Activated CD4-positive, alpha-beta T cell treated with anti-CD3 and anti-CD28 coated beads for 36 hours (primary cell): ENCODE measurements around the gene AXL. TPM values are rescaled to one million over a fixed set of nuclear protein-coding genes. Genes with fewer than 3 reads are reported as not detected.

Source experiments
- ATAC-seq: fragments of 200-7000 bp; cut with Tn5 transposase; one replicate; pipeline ENCODE4 v1.10.0; 2021; ENCODE audit warnings: mild to moderate bottlenecking, moderate library complexity
- CTCF ChIA-PET: fragments of 350-600 bp; sonication (Branson Sonifier 250); formaldehyde crosslinking; loops from one replicate; lab custom pipeline; 2021; ENCODE audit warnings: antibody characterized with exemption; lab: Charles Lee
- POLR2A ChIA-PET: fragments of 350-600 bp; sonication (Branson Sonifier 250); formaldehyde crosslinking; loops from one replicate; lab custom pipeline; 2021; ENCODE audit warnings: antibody characterized with exemption, inconsistent platforms; lab: Charles Lee
- DNase-seq: peaks from one replicate; pipeline ENCODE4 v3.0.0-alpha.2; 2020
- H3K27ac Mint-ChIP-seq: one replicate; pipeline ENCODE4 v1.8.0; 2021; ENCODE audit warnings: mixed read lengths
- H3K27me3 Mint-ChIP-seq: one replicate; pipeline ENCODE4 v1.8.0; 2021; ENCODE audit warnings: mixed read lengths
- H3K36me3 Mint-ChIP-seq: one replicate; pipeline ENCODE4 v1.8.0; 2021; ENCODE audit warnings: low read depth, mixed read lengths
- H3K4me1 Mint-ChIP-seq: one replicate; pipeline ENCODE4 v1.8.0; 2021; ENCODE audit warnings: mixed read lengths
- H3K4me3 Mint-ChIP-seq: one replicate; pipeline ENCODE4 v1.8.0; 2021; ENCODE audit warnings: mild to moderate bottlenecking, moderate library complexity, mixed read lengths
- H3K9me3 Mint-ChIP-seq: one replicate; pipeline ENCODE4 v1.8.0; 2021; ENCODE audit warnings: low read depth, mixed read lengths
- intact Hi-C, 2 experiments: fragments of 100-400 bp; cut with DNase I in 1 of 2; cut with micrococcal nuclease in 1 of 2; formaldehyde crosslinking; loops; one replicate each; pipeline versions ENCODE4 v1.14.2 to v1.15.1; 2022 to 2024; cut with DNase I, micrococcal nuclease
- total RNA-seq, 2 experiments: library from RNA; stranded (reverse); gene quantifications; one replicate each; pipeline ENCODE4 v1.2.3, GENCODE V29; 2021

The AXL gene
- total RNA-seq, 2 experiments from 2014 or later = 0.28 to 0.50 TPM

DNA sequence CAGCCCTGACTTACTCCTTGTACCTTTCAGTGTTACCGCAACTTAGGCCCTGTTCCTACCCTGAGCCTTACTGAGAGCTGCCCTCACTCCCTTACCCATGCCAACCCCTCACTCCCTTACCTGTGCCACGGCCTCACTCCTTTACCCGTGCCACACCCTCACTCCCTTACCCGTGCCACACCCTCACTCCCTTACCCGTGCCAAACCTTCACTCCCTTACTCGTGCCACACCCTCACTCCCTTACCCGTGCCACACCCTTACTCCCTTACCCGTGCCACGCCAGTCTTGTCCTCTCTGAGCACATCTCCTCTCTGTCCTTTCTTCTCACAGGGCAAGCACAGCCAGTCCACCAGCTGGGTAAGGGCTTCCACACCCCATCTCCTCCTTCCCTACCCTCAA is 20.3 kb downstream of the AXL start:
- CTCF ChIA-PET = interaction anchor here (0.6 kb wide), 1 partner anchor 26 kb away, joined by 3 read pairs; no protein-coding TSS in a partner anchor
- H3K9me3 Mint-ChIP-seq = no peaks in the 10 kb centered on the region
- no peak overlapping the region for H3K4me3 Mint-ChIP-seq
- H3K27me3 Mint-ChIP-seq = no peaks in the 10 kb centered on the region
- no peak for DNase-seq
- POLR2A ChIA-PET = no interaction called here
- H3K27ac Mint-ChIP-seq = no peak overlapping the region
- no peaks in the 10 kb centered on the region for H3K36me3 Mint-ChIP-seq
- intact Hi-C loops = loop anchor here in 1 of 2 experiments (5.0 kb wide), 1 partner anchor 737 kb away; no protein-coding TSS in a partner anchor
- no peak for ATAC-seq
- H3K4me1 Mint-ChIP-seq = no peaks in the 10 kb centered on the region

DNA sequence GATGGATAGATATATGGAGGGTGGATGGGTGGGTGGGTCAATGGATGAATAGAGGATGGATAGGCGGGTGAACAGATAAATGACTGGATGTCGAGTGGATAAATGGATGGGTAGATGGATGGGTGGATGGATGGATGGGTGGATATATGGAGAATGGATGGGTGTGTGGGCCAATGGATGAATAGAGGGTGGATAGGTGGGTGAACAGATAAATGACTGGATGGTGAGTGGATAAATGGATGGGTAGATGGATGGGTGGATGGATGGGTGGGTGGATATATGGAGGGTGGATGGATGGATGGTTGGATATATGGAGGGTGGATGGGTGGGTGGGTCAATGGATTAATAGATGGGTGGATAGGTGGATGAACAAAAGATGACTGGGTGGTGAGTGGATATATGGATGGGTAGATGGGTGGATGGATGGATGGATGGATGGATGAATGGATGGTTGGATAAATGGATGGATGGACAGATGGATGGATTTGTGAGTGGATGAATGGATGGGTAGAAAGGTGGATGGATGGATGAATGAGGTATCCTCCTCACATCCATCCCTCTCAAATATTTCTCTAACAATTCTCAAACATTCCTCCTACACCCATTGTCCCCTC is 21.0 kb downstream of the AXL start:
- POLR2A ChIA-PET = no interaction called here

DNA sequence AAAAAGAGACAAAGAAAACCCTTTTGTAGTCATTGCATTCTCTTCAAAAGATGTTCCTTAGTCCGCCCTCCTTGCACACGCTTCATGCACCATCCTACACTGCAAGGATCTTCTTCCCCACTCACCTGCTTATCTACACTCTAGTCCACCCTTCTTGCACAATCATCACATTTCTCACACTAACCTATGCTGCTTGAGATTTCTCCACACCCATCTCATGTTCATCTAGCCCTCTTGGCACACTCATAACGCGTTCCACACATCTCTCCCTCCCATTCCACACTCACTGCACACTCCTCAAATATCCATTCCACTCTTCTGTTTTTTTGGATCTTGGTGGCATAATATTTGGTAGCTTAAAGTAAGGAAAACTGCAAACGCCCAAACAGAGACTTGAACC is 22.8 kb downstream of the AXL start:
- H3K27me3 Mint-ChIP-seq = no peaks in the 10 kb centered on the region
- DNase-seq = no peak
- no peak for ATAC-seq
- H3K27ac Mint-ChIP-seq = no peak overlapping the region
- H3K4me1 Mint-ChIP-seq = no peaks in the 10 kb centered on the region
- CTCF ChIA-PET = interaction anchor here (0.5 to 0.9 kb wide), 2 partner anchors 11 to 20 kb away, joined by 3 read pairs; no protein-coding TSS in a partner anchor
- intact Hi-C loops = no loop called here
- no peaks in the 10 kb centered on the region for H3K36me3 Mint-ChIP-seq
- POLR2A ChIA-PET = no interaction called here
- no peaks in the 10 kb centered on the region for H3K9me3 Mint-ChIP-seq
- no peak overlapping the region for H3K4me3 Mint-ChIP-seq

More for the DNA sequence above, 21.0 kb downstream of the AXL start:
- no peak for ATAC-seq
- Mint-ChIP-seq H3K27me3 (no peaks in the 10 kb centered on the region), H3K9me3 (no peaks in the 10 kb centered on the region), H3K27ac (no peak overlapping the region), H3K4me3 (no peak overlapping the region), H3K36me3 (no peaks in the 10 kb centered on the region), H3K4me1 (no peaks in the 10 kb centered on the region)
- CTCF ChIA-PET = no interaction called here
- intact Hi-C loops = loop anchor here in 1 of 2 experiments (5.0 kb wide), 1 partner anchor 738 kb away; no protein-coding TSS in a partner anchor
- no peak for DNase-seq

DNA sequence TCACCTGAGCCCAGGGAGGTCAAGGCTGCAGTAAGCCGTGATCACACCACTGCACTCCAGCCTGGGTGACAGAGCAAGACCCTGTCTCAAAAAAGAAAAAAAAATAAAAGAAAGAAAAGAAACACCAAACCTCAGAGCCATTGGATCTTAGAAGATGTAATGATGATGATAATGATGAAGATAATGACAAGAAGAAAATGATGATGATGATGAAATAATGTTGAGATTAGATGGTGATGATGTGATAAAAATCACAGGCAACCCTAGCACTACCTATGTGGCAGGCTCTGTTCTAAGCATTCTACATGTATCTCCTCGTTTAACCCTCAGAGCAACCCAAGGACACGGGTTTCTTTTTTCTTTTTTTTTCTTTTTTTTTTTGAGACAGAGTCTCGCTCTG is 25.1 kb downstream of the AXL start:
- POLR2A ChIA-PET = no interaction called here
- DNase-seq (no peak), ATAC-seq (no peak)
- H3K4me1 Mint-ChIP-seq = no peaks in the 10 kb centered on the region
- H3K4me3 Mint-ChIP-seq = no peak overlapping the region
- no peaks in the 10 kb centered on the region for H3K36me3 Mint-ChIP-seq
- intact Hi-C loops = no loop called here
- CTCF ChIA-PET = interaction anchor here (0.6 to 0.7 kb wide), 2 partner anchors 13 to 1289 kb away, joined by 4 to 5 read pairs; no protein-coding TSS in a partner anchor
- H3K9me3 Mint-ChIP-seq = no peaks in the 10 kb centered on the region
- no peaks in the 10 kb centered on the region for H3K27me3 Mint-ChIP-seq
- H3K27ac Mint-ChIP-seq = no peak overlapping the region

DNA sequence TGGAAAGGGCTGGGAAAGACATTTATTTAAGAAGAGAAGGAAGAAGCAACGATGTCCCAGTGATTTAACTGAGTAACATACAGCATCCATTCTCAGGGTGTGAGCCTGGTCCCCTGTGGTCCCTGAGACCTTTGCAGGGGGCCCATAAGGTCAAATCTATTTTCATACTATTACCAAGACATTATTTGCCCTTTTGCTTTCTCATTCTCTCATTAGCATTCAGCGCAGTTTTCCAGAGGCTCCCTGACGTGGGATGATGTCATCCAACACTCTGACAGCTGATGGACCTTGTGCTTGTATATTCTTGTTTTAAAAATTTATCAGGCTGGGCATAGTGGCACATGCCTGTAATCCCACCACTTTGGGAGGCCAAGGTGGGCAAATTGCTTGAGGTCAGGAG is 26.8 kb downstream of the AXL start:
- no peaks in the 10 kb centered on the region for H3K27me3 Mint-ChIP-seq
- no peaks in the 10 kb centered on the region for H3K4me1 Mint-ChIP-seq
- intact Hi-C loops = no loop called here
- no peaks in the 10 kb centered on the region for H3K36me3 Mint-ChIP-seq
- DNase-seq (no peak), ATAC-seq (no peak)
- H3K27ac Mint-ChIP-seq = no peak overlapping the region
- ChIA-PET POLR2A (no interaction called here), CTCF (interaction anchor here (0.6 kb wide), 1 partner anchor 610 kb away, joined by 3 read pairs; no protein-coding TSS in a partner anchor)
- no peak overlapping the region for H3K4me3 Mint-ChIP-seq
- no peaks in the 10 kb centered on the region for H3K9me3 Mint-ChIP-seq

DNA sequence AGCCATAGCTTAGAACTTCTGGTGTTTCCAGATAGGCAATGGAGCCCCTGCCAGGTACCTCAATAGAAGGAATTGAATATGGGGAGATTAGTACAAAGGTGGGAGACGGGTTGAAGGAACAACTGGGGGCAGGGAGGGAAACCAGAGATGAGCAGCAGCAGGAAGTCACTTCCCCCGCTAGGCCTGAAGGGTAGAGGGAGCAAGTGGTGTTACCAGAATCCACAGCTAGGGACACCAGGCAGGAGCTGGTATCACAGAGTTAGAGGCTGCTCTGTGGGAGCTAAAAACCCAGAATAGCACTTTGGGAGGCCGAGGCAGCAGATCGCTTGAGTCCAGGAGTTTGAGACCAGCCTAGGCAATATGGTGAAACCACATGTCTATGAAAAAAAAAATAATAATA is 29.9 kb downstream of the AXL start:
- Mint-ChIP-seq H3K4me3 (no peak overlapping the region), H3K9me3 (no peaks in the 10 kb centered on the region), H3K4me1 (no peaks in the 10 kb centered on the region), H3K36me3 (no peaks in the 10 kb centered on the region), H3K27me3 (no peaks in the 10 kb centered on the region), H3K27ac (no peak overlapping the region)
- DNase-seq (no peak), ATAC-seq (no peak)
- ChIA-PET CTCF (interaction anchor here (0.7 to 1.5 kb wide), 4 partner anchors 14 to 274 kb away, joined by 3 to 4 read pairs (median 3); no protein-coding TSS in a partner anchor), POLR2A (no interaction called here)
- intact Hi-C loops = no loop called here

DNA sequence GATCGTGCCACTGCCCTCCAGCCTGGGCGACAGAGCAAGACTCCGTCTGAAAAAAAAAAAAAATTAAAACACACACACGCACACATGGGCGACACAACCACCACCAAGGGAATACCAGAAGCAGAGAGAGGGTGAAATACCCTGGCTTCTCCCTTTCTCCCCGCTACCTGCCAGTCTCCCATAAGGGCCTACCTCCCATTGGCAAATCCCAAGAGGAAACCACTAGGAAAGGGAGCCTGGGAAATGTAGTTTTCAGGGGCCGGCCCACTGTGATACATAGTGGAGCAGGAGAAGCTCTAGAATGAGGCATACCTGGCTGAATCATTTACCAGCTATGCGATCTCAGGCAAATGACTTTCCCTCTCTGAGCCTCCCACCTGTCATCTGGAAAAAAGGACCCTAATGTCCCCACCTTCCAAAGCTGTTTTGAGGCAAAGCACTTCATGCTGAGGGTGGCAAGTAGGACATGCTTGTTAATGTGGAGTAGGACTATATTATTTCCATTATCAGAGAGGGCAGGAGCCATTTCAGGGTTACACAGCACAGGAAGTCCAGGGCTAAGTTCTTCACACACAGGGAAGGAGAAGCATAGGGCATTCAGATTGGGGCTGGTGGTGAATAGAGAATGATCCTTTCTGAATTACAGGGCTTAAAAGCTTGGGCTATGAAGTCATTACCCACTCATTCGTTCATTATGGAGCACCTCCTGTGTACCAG is 30.8 kb downstream of the AXL start:
- no peak for DNase-seq
- ChIA-PET POLR2A (no interaction called here), CTCF (interaction anchor here (0.7 to 1.6 kb wide), 2 partner anchors 13 to 171 kb away, joined by 3 read pairs; no protein-coding TSS in a partner anchor)
- H3K4me1 Mint-ChIP-seq = no peaks in the 10 kb centered on the region
- no peaks in the 10 kb centered on the region for H3K36me3 Mint-ChIP-seq
- H3K4me3 Mint-ChIP-seq = no peak overlapping the region
- no peak overlapping the region for H3K27ac Mint-ChIP-seq
- ATAC-seq = no peak
- H3K27me3 Mint-ChIP-seq = no peaks in the 10 kb centered on the region
- intact Hi-C loops = no loop called here
- H3K9me3 Mint-ChIP-seq = no peaks in the 10 kb centered on the region

DNA sequence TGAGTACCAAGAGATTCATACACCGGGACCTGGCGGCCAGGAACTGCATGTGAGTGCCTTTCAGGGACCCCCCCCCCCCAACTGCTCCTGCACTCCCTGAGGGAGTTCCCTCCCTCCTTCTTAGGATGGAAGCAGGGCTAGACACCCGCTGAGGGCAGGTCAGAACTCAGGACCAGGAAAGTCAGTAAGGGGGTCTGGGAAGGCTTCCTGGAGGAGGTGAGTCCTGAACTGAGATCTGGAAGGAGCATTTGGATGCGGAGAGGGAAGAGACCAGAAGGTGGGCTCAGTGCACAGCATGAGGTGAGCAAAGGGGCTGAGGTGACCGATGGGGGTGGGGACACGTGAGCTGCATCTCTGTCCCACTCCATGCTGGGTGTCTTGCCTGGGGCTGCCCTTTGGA is 34.6 kb downstream of the AXL start:
- no peak for ATAC-seq
- no peak for DNase-seq
- Mint-ChIP-seq H3K27ac (no peak overlapping the region), H3K36me3 (no peaks in the 10 kb centered on the region), H3K4me1 (no peaks in the 10 kb centered on the region), H3K9me3 (no peaks in the 10 kb centered on the region), H3K4me3 (no peak overlapping the region), H3K27me3 (no peaks in the 10 kb centered on the region)
- intact Hi-C loops = no loop called here
- CTCF ChIA-PET = interaction anchor here (1.0 to 1.4 kb wide), 2 partner anchors 32 to 49 kb away, joined by 3 to 5 read pairs; no protein-coding TSS in a partner anchor
- POLR2A ChIA-PET = no interaction called here

DNA sequence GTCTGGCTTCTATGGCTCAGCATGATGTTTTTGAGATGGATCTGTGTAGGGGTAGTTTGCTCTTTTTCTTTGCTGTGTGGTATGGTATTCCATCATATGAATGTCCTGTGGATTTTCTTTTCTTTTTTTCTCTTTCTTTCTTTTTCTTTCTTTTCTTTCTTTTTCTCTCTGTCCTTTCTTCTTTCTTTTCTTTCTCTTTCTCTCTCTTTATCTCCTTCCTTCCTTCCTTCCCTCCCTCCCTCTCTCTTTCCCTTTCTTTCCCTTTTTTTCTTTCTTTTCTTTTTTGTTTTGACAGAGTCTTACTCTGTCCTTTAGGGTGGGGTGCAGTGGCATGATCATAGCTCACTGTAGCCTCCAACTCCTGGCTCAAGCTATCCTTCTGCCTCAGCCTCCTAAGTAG is 36.1 kb downstream of the AXL start:
- CTCF ChIA-PET = no interaction called here
- Mint-ChIP-seq H3K9me3 (no peaks in the 10 kb centered on the region), H3K4me3 (no peak overlapping the region), H3K36me3 (no peaks in the 10 kb centered on the region), H3K4me1 (no peaks in the 10 kb centered on the region), H3K27ac (no peak overlapping the region), H3K27me3 (no peaks in the 10 kb centered on the region)
- DNase-seq (no peak), ATAC-seq (no peak)
- intact Hi-C loops = no loop called here
- POLR2A ChIA-PET = no interaction called here

DNA sequence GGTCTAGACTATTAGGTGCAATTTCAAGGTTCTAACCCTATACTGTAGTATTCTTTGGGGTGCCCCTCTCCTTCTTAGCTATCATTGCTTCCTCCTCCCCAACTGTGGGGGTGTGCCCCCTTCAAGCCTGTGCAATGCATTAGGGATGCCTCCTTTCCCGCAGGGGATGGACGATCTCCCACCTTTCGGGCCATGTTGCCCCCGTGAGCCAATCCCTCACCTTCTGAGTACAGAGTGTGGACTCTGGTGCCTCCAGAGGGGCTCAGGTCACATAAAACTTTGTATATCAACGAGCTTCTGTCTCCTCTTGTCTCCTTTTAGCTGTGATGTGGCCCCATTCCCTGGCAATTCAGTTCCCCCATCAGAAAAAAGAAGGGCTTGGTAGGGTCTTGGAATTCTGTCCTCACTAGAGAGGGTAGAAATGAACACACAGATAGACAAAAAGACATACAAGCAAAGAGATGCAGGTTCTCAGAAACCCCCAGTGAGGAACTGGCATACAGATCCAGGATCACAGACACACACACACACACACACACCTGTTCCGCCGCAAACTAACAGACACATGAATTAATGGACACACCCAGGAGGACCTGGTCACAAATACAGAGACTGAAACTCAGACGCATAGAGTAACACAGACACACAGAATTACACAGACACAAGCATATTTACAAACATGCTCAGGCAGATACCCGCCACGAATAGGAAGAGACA is 42.6 kb downstream of the AXL start:
- H3K4me1 Mint-ChIP-seq = peaks cover 22% of the 10 kb centered on the region
- no peaks in the 10 kb centered on the region for H3K9me3 Mint-ChIP-seq
- no peak for DNase-seq
- ChIA-PET CTCF (interaction anchor here (0.6 to 7.7 kb wide), 11 partner anchors 10 to 112 kb away, joined by 3 to 73 read pairs (median 4); no protein-coding TSS in a partner anchor), POLR2A (interaction anchor here (0.6 to 3.4 kb wide), 7 partner anchors 33 to 134 kb away, joined by 3 to 35 read pairs (median 12); no protein-coding TSS in a partner anchor)
- no peaks in the 10 kb centered on the region for H3K27me3 Mint-ChIP-seq
- H3K36me3 Mint-ChIP-seq = peaks cover 17% of the 10 kb centered on the region
- intact Hi-C loops = loop anchor here (1.0 to 5.0 kb wide), 18 partner anchors 35 to 1021 kb away; partner anchors contain the start of genes C19orf47 (in 1 of the 2), CCDC97 (in 1 of the 2), PLD3 (in 1 of the 2) and SERTAD1 (in 1 of the 2)
- peak overlapping the region; percentile 100 for H3K27ac Mint-ChIP-seq
- H3K4me3 Mint-ChIP-seq = peak overlapping the region; percentile 95
- no peak for ATAC-seq
